Neural cell (in vitro differentiated cells): ENCODE measurements around the gene SP5.

Experiments
- CTCF ChIP-seq: fragments of 450-650 bp; IDR thresholded peaks from 2 replicates; pipeline ENCODE4 v1.5.1; 2014; ENCODE audit warnings: antibody characterized with exemption, mild to moderate bottlenecking, moderate library complexity; ENCODE audit not compliant: poor library complexity, severe bottlenecking
- EP300 ChIP-seq: fragments of 450-650 bp; conservative IDR thresholded peaks from 2 replicates; pipeline ENCODE4 v1.6.1; 2014; ENCODE audit warnings: antibody characterized with exemption, mild to moderate bottlenecking, moderate library complexity; ENCODE audit not compliant: poor library complexity, severe bottlenecking
- EZH2 ChIP-seq: fragments of 200-600, 300-800 bp; shearing (Covaris generic), sonication (generic); IDR thresholded peaks from 2 replicates; pipeline ENCODE4 v1.6.1; 2014; ENCODE audit warnings: antibody characterized with exemption, low read length, borderline replicate concordance, mild to moderate bottlenecking; ENCODE audit not compliant: insufficient read depth, poor library complexity, severe bottlenecking
- POLR2AphosphoS5 ChIP-seq: IDR thresholded peaks from 2 replicates; pipeline ENCODE4 v1.6.1; 2012
- RAD21 ChIP-seq: fragments of 450-650 bp; conservative IDR thresholded peaks from 2 replicates; pipeline ENCODE4 v1.6.1; 2014; ENCODE audit warnings: antibody characterized with exemption, mild to moderate bottlenecking, moderate library complexity
- REST ChIP-seq: IDR thresholded peaks from 2 replicates; pipeline ENCODE4 v1.6.1; 2012; ENCODE audit warnings: borderline replicate concordance
- SMC3 ChIP-seq: fragments of 450-650 bp; conservative IDR thresholded peaks from 2 replicates; pipeline ENCODE4 v1.6.1; 2014; ENCODE audit warnings: antibody characterized with exemption, mild to moderate bottlenecking, moderate library complexity; ENCODE audit not compliant: poor library complexity
- TAF1 ChIP-seq: IDR thresholded peaks from 2 replicates; pipeline ENCODE4 v1.6.1; 2012; ENCODE audit warnings: low read depth

- TF ChIP-seq CTCF (no peak), POLR2AphosphoS5 (no peak), SMC3 (no peak), EP300 (no peak), EZH2 (no peak), RAD21 (no peak), REST (no peak), TAF1 (no peak)
Measured at GRCh38 chr2:170679607-170680079, 35.5 kb upstream of the SP5 start.
